ENCODE results near the gene LRP1. TPM values are rescaled to one million over a fixed set of nuclear protein-coding genes. Genes with fewer than 3 reads are reported as not detected.

LRP1 gene
- total RNA-seq, 1 donor from 2014 or later, result 708 TPM

- TF ChIP-seq CTCF (IDR thresholded peaks at IDR 0.05), result no peak
- no peak for DNase-seq (ENCODE audit: low spot score in 2 of 2)
- Histone ChIP-seq H3K4me1 (peaks cover 31 to 52% of the 10 kb centered on the region in 2 donors), H3K9me3 (no peaks in the 10 kb centered on the region), H3K27ac (no peak overlapping the region), H3K36me3 (no peaks in the 10 kb centered on the region), H3K4me3 (peak overlapping the region; percentile 45 to 62), H3K27me3 (peaks cover 28% of the 10 kb centered on the region)
- intact Hi-C loops (cut with DNase I), result no loop called here
Measured at GRCh38 chr12:57240926-57241401, 112.7 kb downstream of the LRP1 start.

GRCh38 chr12:57241402-57242310, 113.4 kb downstream of the LRP1 start:
- Histone ChIP-seq H3K4me1 (peaks cover 31 to 52% of the 10 kb centered on the region in 2 donors), H3K27me3 (peaks cover 28% of the 10 kb centered on the region)

DNA sequence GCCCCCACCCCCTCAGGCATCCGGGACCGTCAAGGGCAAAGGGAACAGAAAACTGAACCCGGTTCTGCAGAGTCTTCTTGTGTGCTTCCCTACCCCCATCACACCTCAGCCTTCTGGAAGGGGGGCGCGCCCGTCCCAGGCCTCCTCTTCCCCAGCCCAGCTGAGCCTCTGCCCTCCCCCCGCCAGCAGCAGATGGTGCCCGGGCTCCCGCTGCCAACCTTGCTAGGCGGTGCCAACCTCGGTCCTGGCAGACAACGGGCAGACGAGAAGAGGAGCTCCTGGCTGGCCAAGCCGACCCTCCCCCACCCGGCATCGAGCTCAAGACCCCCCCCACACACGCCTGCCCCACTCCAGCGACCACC, 114.0 kb downstream of the LRP1 start:
- DNase-seq (ENCODE audit: low spot score in 2 of 2), result no peak
- Histone ChIP-seq H3K27me3 (peaks cover 28% of the 10 kb centered on the region), H3K36me3 (no peaks in the 10 kb centered on the region), H3K27ac (no peak overlapping the region), H3K4me3 (peak overlapping the region; percentile 31 to 57), H3K4me1 (peaks cover 31 to 52% of the 10 kb centered on the region in 2 donors), H3K9me3 (no peaks in the 10 kb centered on the region)
- intact Hi-C loops (cut with DNase I), result no loop called here
- TF ChIP-seq CTCF (IDR thresholded peaks at IDR 0.05), result no peak

More at GRCh38 chr12:57241402-57242310, 113.4 kb downstream of the LRP1 start:
- no peak for DNase-seq (ENCODE audit: low spot score in 2 of 2)
- intact Hi-C loops (cut with DNase I), result no loop called here
- no peak for TF ChIP-seq CTCF (IDR thresholded peaks at IDR 0.05)
- Histone ChIP-seq H3K36me3 (no peaks in the 10 kb centered on the region), H3K27ac (no peak overlapping the region), H3K4me3 (no peak overlapping the region), H3K9me3 (no peaks in the 10 kb centered on the region)

DNA sequence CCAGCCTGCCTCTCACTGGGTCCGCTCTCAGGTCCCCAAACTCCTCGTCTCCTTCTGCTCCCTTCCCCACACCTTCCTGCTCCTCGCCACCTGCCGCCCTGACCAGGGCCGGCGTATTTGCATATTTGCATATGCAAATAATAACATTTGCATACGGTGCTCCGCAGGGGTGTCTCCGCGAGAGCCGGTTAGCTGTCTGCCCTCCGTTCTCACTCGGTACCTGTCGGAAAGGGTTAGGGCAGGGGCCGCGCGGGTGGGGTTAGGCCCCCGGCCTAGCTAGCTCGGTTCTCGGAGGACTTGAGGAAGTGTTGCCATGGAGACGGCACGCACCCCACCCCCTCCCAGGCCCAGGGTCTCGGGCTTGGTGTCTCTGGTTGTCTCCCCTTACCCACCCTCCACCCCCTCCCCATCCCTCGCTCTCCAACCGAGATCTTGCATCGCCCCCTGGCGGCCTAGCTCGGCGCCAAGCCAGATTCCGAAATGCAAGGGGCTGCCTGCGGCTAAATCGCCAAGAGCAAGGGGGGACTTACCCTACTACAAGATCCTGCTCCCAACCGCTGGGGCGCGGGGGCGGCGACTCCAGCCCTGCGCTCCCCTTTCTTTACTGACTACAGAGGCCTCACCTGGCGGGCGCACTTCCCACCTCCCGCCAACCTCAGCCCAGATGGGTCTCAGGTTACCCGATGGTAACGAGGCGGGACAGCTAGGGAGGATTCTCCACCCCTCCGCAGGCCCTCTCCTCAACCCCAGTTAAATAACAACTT, 114.6 kb downstream of the LRP1 start:
- Histone ChIP-seq H3K27ac (no peak overlapping the region), H3K9me3 (no peaks in the 10 kb centered on the region), H3K36me3 (no peaks in the 10 kb centered on the region), H3K4me3 (peak overlapping the region; percentile 31 to 57), H3K27me3 (peaks cover 27% of the 10 kb centered on the region), H3K4me1 (peaks cover 31 to 52% of the 10 kb centered on the region in 2 donors)
- intact Hi-C loops (cut with DNase I), result loop anchor here (1.0 kb wide), 1 partner anchor 30 kb away; no protein-coding TSS in a partner anchor
- TF ChIP-seq CTCF (IDR thresholded peaks at IDR 0.05), result peak in 2 of 3 experiments; percentile 72 to 74
- DNase-seq (ENCODE audit: low spot score in 2 of 2), result no peak

GRCh38 chr12:57243521-57244311, 115.4 kb downstream of the LRP1 start:
- Histone ChIP-seq H3K4me1 (peaks cover 24 to 44% of the 10 kb centered on the region in 2 donors), H3K9me3 (no peaks in the 10 kb centered on the region), H3K4me3 (peak overlapping the region in 1 of 2 donors; percentile 57), H3K27ac (no peak overlapping the region), H3K36me3 (no peaks in the 10 kb centered on the region), H3K27me3 (peaks cover 20% of the 10 kb centered on the region)
- TF ChIP-seq CTCF (IDR thresholded peaks at IDR 0.05), result peak; percentile 76 to 80 (median 76)
- peak in 1 of 2 donors; percentile 86 for DNase-seq (ENCODE audit: low spot score in 2 of 2)
- intact Hi-C loops (cut with DNase I), result loop anchor here (1.0 kb wide), 1 partner anchor 30 kb away; no protein-coding TSS in a partner anchor
